NCI-H345 treated with DMSO at 0.1 percent for 48 hours (cell line): ENCODE measurements around the gene DUX4.
"Not testable (repeated sequence)": the region's sequence is repeated elsewhere in the genome, so short reads cannot be mapped to it uniquely, and the experiment has no call there.

Experiments
- DNase-seq: peaks from one replicate; lab custom pipeline; 2025; ENCODE audit not compliant: unreplicated experiment; lab: John Stamatoyannopoulos, UW

DUX4 gene

DNA sequence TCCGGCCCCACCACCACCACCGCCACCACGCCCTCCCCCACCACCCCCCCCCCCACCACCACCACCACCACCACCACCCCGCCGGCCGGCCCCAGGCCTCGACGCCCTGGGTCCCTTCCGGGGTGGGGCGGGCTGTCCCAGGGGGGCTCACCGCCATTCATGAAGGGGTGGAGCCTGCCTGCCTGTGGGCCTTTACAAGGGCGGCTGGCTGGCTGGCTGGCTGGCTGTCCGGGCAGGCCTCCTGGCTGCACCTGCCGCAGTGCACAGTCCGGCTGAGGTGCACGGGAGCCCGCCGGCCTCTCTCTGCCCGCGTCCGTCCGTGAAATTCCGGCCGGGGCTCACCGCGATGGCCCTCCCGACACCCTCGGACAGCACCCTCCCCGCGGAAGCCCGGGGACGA lies at the start of gene DUX4:
Gene DUX4, plus strand, starts transcription at position 347 of the 400 bp plus-strand sequence. Its CDS starts 0 bp downstream, at position 347.
- DNase-seq, result not testable (repeated sequence)

DNA sequence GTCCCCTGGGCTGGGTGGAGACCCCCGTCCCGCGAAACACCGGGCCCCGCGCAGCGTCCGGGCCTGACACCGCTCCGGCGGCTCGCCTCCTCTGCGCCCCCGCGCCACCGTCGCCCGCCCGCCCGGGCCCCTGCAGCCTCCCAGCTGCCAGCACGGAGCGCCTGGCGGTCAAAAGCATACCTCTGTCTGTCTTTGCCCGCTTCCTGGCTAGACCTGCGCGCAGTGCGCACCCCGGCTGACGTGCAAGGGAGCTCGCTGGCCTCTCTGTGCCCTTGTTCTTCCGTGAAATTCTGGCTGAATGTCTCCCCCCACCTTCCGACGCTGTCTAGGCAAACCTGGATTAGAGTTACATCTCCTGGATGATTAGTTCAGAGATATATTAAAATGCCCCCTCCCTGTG lies 1.9 kb downstream of the DUX4 start:
- not testable (repeated sequence) for DNase-seq

DNA sequence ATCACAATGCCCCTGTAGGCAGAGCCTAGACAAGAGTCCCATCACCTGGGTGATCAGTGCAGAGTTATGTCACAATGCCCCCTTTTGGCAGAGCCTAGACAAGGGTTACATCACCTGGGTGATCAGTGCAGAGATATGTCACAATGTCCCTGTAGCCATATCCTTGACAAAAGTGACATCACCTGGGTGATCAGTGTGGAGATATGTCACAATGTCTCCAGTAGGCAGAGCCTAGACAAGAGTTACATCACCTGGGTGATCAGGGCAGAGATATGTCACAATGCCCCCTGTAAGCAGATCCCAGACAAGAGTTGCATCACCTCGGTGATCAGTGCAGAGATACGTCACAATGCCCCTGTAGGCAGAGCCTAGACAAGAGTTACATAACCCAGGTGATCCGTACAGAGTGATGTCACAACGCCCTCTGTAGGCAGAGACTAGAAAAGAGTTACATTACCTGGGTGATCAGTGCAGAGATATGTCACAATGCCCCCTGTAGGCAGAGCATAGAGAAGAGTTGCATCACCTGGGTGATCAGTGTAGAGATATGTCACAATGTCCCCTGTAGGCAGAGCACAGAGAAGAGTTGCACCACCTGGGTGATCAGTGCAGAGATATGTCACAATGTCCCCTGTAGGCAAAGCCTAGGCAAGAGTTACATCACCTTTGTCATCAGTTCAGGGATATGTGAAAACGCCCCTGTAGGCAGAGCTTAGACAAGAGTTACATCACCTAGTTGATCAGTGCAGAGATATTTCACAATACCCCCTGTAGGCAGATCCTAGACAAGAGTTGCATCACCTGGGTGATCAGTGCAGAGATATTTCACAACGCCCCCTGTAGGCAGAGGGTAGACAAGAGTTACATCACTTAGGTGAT lies 4.4 kb downstream of the DUX4 start:
- DNase-seq, result not testable (repeated sequence)

DNA sequence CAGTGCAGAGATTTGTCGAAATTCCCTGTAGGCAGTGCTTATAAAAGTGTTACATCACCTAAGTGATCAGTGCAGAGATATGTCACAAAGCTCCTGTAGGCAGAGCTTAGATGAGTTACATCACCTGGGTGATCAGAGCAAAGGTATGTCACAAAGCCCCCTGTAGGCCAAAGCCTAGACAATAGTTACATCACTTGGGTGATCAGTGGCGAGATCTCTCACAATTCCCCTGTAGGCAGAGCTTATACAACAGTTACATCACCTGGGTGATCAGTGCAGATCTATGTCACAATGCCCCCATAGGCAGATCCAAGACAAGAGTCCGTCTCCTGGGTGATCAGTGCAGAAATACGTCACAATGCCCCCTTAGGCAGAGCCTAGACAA lies 5.0 kb downstream of the DUX4 start:
- not testable (repeated sequence) for DNase-seq

DNA sequence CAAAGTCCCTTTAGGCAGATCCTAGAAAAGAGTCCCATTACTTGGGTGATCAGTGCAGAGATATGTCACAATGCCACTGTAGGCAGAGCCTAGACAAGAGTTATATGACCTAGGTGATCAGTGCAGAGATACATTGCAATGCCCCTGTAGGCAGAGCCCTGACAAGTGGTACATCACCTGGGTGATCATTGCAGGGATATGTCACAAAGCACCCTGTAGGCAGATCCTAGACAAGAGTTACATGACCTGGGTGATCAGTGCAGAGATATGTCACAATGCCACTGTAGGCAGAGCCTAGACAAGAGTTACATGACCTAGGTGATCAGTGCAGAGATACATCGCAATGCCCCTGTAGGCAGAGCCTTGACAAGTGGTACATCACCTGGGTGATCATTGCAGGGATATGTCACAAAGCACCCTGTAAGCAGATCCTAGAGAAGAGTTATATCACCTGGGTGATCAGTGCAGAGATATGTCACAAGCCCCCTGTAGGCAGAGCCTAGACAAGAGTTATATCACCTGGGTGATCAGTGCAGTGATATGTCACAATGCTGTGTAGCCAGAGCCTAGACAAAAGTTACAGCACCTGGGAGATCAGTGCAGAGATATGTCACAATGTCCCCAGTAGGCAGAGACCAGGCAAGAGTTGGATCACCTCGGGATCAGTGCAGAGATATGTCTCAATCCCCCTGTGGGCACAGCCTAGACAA lies 5.6 kb downstream of the DUX4 start:
- DNase-seq, result not testable (repeated sequence)

DNA sequence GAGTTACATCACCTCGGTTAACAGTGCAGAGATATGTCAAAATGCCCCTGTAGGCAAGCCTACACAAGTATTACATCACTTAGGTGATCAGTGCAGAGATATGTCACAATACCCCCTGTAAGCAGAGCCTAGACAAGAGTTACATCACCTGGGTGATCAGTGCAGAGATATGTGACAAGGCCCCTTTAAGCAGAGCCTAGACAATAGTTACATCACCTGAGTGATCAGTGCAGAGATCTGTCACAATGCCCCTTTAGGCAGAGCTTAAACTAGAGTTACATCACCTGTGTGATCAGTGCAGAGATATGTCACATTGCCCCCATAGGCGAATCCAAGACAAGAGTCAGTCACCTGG lies 6.1 kb downstream of the DUX4 start:
- not testable (repeated sequence) for DNase-seq

DNA sequence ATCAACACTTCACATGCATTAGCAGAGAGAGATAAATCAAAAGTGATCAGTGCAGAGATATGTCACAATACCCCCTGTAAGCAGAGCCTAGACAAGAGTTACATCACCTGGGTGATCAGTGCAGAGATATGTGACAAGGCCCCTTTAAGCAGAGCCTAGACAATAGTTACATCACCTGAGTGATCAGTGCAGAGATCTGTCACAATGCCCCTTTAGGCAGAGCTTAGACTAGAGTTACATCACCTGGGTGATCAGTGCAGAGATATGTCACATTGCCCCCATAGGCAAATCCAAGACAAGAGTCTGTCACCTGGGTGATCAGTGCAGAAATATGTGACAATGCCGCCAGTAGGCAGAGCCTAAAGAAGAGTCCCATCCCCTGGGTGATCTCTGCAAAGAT lies 7.4 kb downstream of the DUX4 start:
- DNase-seq, result not testable (repeated sequence)

DNA sequence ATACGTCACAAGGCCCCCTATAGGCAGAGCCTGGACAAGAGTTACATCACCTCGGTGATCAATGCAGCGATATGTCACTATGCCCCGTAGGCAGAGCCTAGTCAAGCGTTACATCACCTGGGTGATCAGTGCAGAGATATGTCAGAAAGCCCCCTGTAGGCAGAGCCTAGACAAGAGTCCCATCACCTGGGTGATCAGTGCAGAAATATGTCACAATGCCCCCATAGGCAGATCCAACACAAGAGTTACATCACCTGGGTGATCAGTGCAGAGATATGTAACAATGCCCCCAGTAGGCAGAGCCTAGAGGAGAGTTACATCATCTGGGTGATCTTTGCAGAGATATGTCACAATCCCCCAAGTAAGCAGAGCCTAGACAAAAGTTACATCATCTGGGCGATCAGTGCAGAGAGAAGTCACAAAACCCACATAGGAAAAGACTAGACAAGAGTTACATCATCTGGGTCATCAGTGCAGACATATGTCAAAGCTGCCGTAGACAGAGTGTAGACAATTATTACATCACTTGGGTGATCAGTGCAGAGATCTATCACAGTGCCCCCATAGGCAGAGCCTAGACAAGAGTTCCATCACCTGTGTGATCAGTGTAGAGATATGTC lies 8.0 kb downstream of the DUX4 start:
- not testable (repeated sequence) for DNase-seq

DNA sequence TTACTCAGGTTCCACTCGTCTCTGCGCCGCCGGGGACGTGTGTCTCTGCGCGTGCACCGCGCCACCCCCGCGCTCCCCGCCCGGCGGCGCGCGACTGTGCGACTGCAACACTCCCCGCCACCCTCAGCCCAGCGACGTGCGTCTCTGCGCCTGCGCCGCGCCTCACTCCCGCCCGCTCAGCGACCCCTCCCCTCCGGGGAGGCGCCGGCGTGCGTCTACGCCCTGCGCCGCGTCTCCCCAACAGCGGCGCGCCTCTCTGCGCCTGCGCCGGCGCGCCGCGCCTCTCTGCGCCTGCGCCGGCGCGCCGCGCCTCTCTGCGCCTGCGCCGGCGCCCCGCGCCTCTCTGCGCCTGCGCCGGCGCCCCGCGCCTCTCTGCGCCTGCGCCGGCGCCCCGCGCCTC lies 29.9 kb downstream of the DUX4 start:
- DNase-seq, result not testable (repeated sequence)
